HCT116 (cell line): ENCODE results near the gene WRAP53. TPM values are rescaled to one million over a fixed set of nuclear protein-coding genes. Genes with fewer than 3 reads are reported as not detected.

Source experiments
- ATAC-seq: fragments of 200-7000 bp; cut with Tn5 transposase; 2 replicates; pipeline ENCODE4 v1.9.1; 2020; ENCODE audit warnings: mild to moderate bottlenecking, moderate library complexity
- BruUV-seq: library from RNA; stranded (reverse); fragments of 400-500 nt; replicated peaks from 2 replicates; lab custom pipeline; 2021; lab: Mats Ljungman, UMichigan
- CTCF ChIA-PET: fragments of 300-600 bp; sonication (Branson Sonifier 250); formaldehyde crosslinking; loops from one replicate; lab custom pipeline; 2021; ENCODE audit warnings: antibody characterized with exemption; lab: Charles Lee
- POLR2A ChIA-PET: fragments of 300-600, 350-600 bp; sonication (Branson Sonifier 250); formaldehyde crosslinking; loops from one replicate; lab custom pipeline; 2021; ENCODE audit warnings: antibody characterized with exemption; lab: Charles Lee
- RAD21 ChIA-PET, 2 experiments: fragments of 300-600 bp; sonication (Branson Sonifier 250); formaldehyde crosslinking; loops; one replicate each; lab custom pipeline; 2023; ENCODE audit warnings: low total read pairs in 2 of 2; ENCODE audit not compliant: uncharacterized antibody in 2 of 2, unreplicated experiment in 2 of 2, low non-redundant PET in 1 of 2; lab: Charles Lee
- DNase-seq: peaks from one replicate; pipeline ENCODE4 v3.0.0-alpha.2; 2010; ENCODE audit warnings: low read depth, low spot score
- H2AFZ ChIP-seq: fragments of 200-600 bp; shearing (Covaris generic), sonication (generic); 2 replicates; pipeline ENCODE4 v1.6.1; 2017; ENCODE audit warnings: low read depth, mixed run types, mixed read lengths, antibody characterized with exemption, low read length; ENCODE audit not compliant: poor library complexity, severe bottlenecking
- H3K27ac ChIP-seq: 2 replicates; pipeline ENCODE4 v1.5.1; 2012; ENCODE audit warnings: low read depth, low read length
- H3K27me3 ChIP-seq: fragments of 200-600 bp; sonication (generic); 2 replicates; pipeline ENCODE4 v1.6.1; 2016; ENCODE audit warnings: mixed run types, low read length, mixed read lengths; ENCODE audit not compliant: insufficient read depth
- H3K36me3 ChIP-seq, 2 experiments: fragments of 200-500 bp in 1 of 2; fragments of 200-600 bp in 1 of 2; sonication (Bioruptor generic) in 1 of 2; sonication (generic) in 1 of 2; 2 replicates each; pipeline versions ENCODE4 v1.5.1 to v1.6.1; 2014 to 2016; ENCODE audit warnings: low read length in 2 of 2, inconsistent platforms in 1 of 2, mixed read lengths in 1 of 2, mixed run types in 1 of 2; ENCODE audit not compliant: insufficient read depth in 2 of 2, control insufficient read depth in 1 of 2
- H3K4me1 ChIP-seq, 2 experiments: fragments of 200-600 bp in 1 of 2; sonication (generic) in 1 of 2; 2 replicates each; pipeline versions ENCODE4 v1.5.1 to v1.6.1; 2012 to 2017; ENCODE audit warnings: low read length in 2 of 2, inconsistent platforms in 1 of 2, mild to moderate bottlenecking in 1 of 2, mixed read lengths in 1 of 2, mixed run types in 1 of 2, moderate library complexity in 1 of 2; ENCODE audit not compliant: insufficient read depth in 2 of 2, control insufficient read depth in 1 of 2
- H3K4me2 ChIP-seq: fragments of 200-600 bp; sonication (generic); 2 replicates; pipeline ENCODE4 v1.6.1; 2017; ENCODE audit warnings: mixed run types, low read length, mixed read lengths
- H3K4me3 ChIP-seq, 2 experiments: fragments of 200-600 bp in 1 of 2; sonication (generic) in 1 of 2; replicated peaks in 1 of 2; 2 replicates each; pipeline ENCODE4 v1.5.1; 2011 to 2016; ENCODE audit warnings: low read length in 2 of 2, control low read depth in 1 of 2, low read depth in 1 of 2, mild to moderate bottlenecking in 1 of 2, mixed read lengths in 1 of 2, mixed run types in 1 of 2
- H3K79me2 ChIP-seq: fragments of 200-600 bp; sonication (generic); 2 replicates; pipeline ENCODE4 v1.6.1; 2017; ENCODE audit warnings: mild to moderate bottlenecking, mixed run types, low read length, moderate library complexity, mixed read lengths; ENCODE audit not compliant: insufficient read depth
- H3K9ac ChIP-seq: fragments of 200-600 bp; sonication (generic); 2 replicates; pipeline ENCODE4 v1.6.1; 2016; ENCODE audit warnings: low read length, mixed read lengths
- H3K9me2 ChIP-seq: fragments of 200-600 bp; sonication (generic), shearing (Covaris generic); 2 replicates; pipeline ENCODE4 v1.6.1; 2017; ENCODE audit warnings: mixed run types, mild to moderate bottlenecking, moderate library complexity; ENCODE audit not compliant: insufficient read depth
- H3K9me3 ChIP-seq, 2 experiments: fragments of 200-500 bp in 1 of 2; fragments of 200-600 bp in 1 of 2; sonication (Bioruptor generic) in 1 of 2; sonication (generic) in 1 of 2; 2 replicates each; pipeline ENCODE4 v1.6.1; 2014 to 2017; ENCODE audit warnings: low read length in 2 of 2, mixed read lengths in 2 of 2, inconsistent platforms in 1 of 2, low read depth in 1 of 2, mild to moderate bottlenecking in 1 of 2, mixed run types in 1 of 2, moderate library complexity in 1 of 2; ENCODE audit not compliant: control insufficient read depth in 1 of 2, insufficient read depth in 1 of 2
- H4K20me1 ChIP-seq: fragments of 200-600 bp; sonication (generic), shearing (Covaris generic); 2 replicates; pipeline ENCODE4 v1.6.1; 2017; ENCODE audit warnings: mixed run types, mild to moderate bottlenecking, moderate library complexity; ENCODE audit not compliant: insufficient read depth
- CBX3 ChIP-seq: IDR thresholded peaks from 2 replicates; pipeline ENCODE4 v1.6.1; 2012; ENCODE audit warnings: low read depth
- EGR1 ChIP-seq: IDR thresholded peaks from 2 replicates; pipeline ENCODE4 v1.6.1; 2012; ENCODE audit warnings: low read depth
- JUND ChIP-seq: IDR thresholded peaks from 2 replicates; pipeline ENCODE4 v1.6.1; 2012
- SIN3A ChIP-seq: IDR thresholded peaks from 2 replicates; pipeline ENCODE4 v1.6.1; 2012; ENCODE audit warnings: low read depth
- SRF ChIP-seq: IDR thresholded peaks from 2 replicates; pipeline ENCODE4 v1.6.1; 2012; ENCODE audit warnings: low read depth
- TCF7L2 ChIP-seq: IDR thresholded peaks from 2 replicates; pipeline ENCODE4 v1.7.0; 2011; ENCODE audit warnings: borderline replicate concordance, inconsistent platforms; ENCODE audit not compliant: insufficient read depth, insufficient read length; ENCODE audit errors: extremely low read depth
- YY1 ChIP-seq: IDR thresholded peaks from 2 replicates; pipeline ENCODE4 v1.6.1; 2011; ENCODE audit warnings: low read length, low read depth, moderate library complexity, mild to moderate bottlenecking; ENCODE audit not compliant: insufficient replicate concordance; ENCODE audit errors: extremely low read depth
- intact Hi-C: fragments of 100-400 bp; cut with micrococcal nuclease; formaldehyde crosslinking; loops from 2 replicates; pipeline ENCODE4 v1.10.0; 2022
- total RNA-seq: library from RNA; stranded (reverse); gene quantifications from one replicate; pipeline ENCODE4 v1.2.1, GENCODE V29; 2021; ENCODE audit not compliant: unreplicated experiment
- TF ChIP-seq, protein P1 (sequence below): IDR thresholded peaks from 2 replicates; pipeline ENCODE4 v1.6.1; 2012
- TF ChIP-seq, protein P2 (sequence below), 3 experiments: fragments of 200-600 bp in 1 of 3; sonication (generic) in 1 of 3; IDR thresholded peaks in 2 of 3; conservative IDR thresholded peaks in 1 of 3; 2 replicates each; pipeline ENCODE4 v1.5.1; 2012 to 2017; ENCODE audit warnings: low read depth in 2 of 3, low read length in 2 of 3, antibody characterized with exemption in 1 of 3, borderline replicate concordance in 1 of 3, control low read depth in 1 of 3, mild to moderate bottlenecking in 1 of 3, mixed read lengths in 1 of 3, mixed run types in 1 of 3, moderate library complexity in 1 of 3; ENCODE audit not compliant: insufficient read depth in 1 of 3
- TF ChIP-seq, protein P3 (sequence below): IDR thresholded peaks from 2 replicates; pipeline ENCODE4 v1.6.1; 2012

Gene WRAP53
- total RNA-seq, 1 experiment from 2014 or later, result 28.8 TPM

DNA sequence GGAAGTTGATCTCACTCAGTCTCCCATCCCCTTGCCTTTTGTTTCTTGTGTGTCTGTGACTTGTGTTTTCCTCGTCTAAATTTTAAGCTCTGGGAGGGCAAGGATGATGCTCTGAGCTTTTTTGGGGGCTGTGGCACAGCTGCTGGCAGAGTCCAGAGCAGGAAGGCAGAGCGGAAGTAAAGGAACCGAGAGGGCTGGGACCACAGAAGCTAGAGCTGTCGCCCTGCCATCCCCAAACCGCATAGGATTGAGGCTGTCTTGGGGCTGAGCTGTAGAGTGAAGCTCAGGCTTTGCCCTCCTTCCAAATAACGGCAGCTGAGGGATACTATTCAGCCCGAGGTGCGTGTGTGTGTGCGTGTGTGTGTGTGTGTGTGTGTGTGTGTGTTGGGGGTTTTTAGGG is 25.5 kb downstream of the WRAP53 start:
- TF ChIP-seq, protein P1, sequence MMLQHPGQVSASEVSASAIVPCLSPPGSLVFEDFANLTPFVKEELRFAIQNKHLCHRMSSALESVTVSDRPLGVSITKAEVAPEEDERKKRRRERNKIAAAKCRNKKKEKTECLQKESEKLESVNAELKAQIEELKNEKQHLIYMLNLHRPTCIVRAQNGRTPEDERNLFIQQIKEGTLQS, result no peak
- TF ChIP-seq YY1, result no peak
- TF ChIP-seq, protein P2, sequence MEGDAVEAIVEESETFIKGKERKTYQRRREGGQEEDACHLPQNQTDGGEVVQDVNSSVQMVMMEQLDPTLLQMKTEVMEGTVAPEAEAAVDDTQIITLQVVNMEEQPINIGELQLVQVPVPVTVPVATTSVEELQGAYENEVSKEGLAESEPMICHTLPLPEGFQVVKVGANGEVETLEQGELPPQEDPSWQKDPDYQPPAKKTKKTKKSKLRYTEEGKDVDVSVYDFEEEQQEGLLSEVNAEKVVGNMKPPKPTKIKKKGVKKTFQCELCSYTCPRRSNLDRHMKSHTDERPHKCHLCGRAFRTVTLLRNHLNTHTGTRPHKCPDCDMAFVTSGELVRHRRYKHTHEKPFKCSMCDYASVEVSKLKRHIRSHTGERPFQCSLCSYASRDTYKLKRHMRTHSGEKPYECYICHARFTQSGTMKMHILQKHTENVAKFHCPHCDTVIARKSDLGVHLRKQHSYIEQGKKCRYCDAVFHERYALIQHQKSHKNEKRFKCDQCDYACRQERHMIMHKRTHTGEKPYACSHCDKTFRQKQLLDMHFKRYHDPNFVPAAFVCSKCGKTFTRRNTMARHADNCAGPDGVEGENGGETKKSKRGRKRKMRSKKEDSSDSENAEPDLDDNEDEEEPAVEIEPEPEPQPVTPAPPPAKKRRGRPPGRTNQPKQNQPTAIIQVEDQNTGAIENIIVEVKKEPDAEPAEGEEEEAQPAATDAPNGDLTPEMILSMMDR (IDR thresholded peaks at IDR 0.05 in 2 of 3, conservative IDR thresholded peaks at IDR 0.05 in 1 of 3; ENCODE audit: borderline replicate concordance in 1 of 3, insufficient read depth in 1 of 3, low read depth in 2 of 3, low read length in 2 of 3), result no peak
- TF ChIP-seq SRF, result no peak
- TF ChIP-seq EGR1, result no peak
- TF ChIP-seq, protein P3, sequence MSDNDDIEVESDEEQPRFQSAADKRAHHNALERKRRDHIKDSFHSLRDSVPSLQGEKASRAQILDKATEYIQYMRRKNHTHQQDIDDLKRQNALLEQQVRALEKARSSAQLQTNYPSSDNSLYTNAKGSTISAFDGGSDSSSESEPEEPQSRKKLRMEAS, result no peak
- no peak for TF ChIP-seq TCF7L2
- TF ChIP-seq CBX3, result no peak
- TF ChIP-seq SIN3A, result no peak
- no peak for TF ChIP-seq JUND
- no TSS peak for BruUV-seq
- no peaks in the 10 kb centered on the region for H3K27me3 ChIP-seq

More for the DNA sequence above, 25.5 kb downstream of the WRAP53 start:
- POLR2A ChIA-PET, result interaction anchor here (1.0 kb wide), 1 partner anchor 86 kb away, joined by 3 read pairs; the partner anchor contains the start of gene SAT2
- no peaks in the 10 kb centered on the region for H3K79me2 ChIP-seq
- no peak overlapping the region for H3K27ac ChIP-seq
- CTCF ChIA-PET, result interaction anchor here (1.3 kb wide), 1 partner anchor 81 kb away, joined by 3 read pairs; no protein-coding TSS in a partner anchor
- H4K20me1 ChIP-seq, result no peaks in the 10 kb centered on the region
- H3K9me3 ChIP-seq, result no peaks in the 10 kb centered on the region
- no peak overlapping the region for H3K9ac ChIP-seq
- intact Hi-C loops, result no loop called here
- DNase-seq (no peak), ATAC-seq (no peak)
- H2AFZ ChIP-seq, result no peak overlapping the region
- no peaks in the 10 kb centered on the region for H3K36me3 ChIP-seq
- peaks cover 12 to 33% of the 10 kb centered on the region in 2 experiments for H3K4me1 ChIP-seq
- 0 out of 2 replicates have a peak, but pooled peaks cover 3% of the 10 kb centered on the region for H3K9me2 ChIP-seq
- no peak overlapping the region for H3K4me2 ChIP-seq
- no peak overlapping the region for H3K4me3 ChIP-seq
- RAD21 ChIA-PET, result no interaction called here
